A673 (cell line): ENCODE data around the gene ARL4D. TPM values are rescaled to one million over a fixed set of nuclear protein-coding genes. Genes with fewer than 3 reads are reported as not detected.

Experiments used
- BruUV-seq: library from RNA; stranded (reverse); fragments of 400-500 nt; replicated peaks from 2 replicates; lab custom pipeline; 2021; lab: Mats Ljungman, UMichigan
- CTCF ChIA-PET: fragments of 300-600 bp; sonication (Branson Sonifier 250); formaldehyde crosslinking; loops from one replicate; lab custom pipeline; 2022; ENCODE audit warnings: antibody characterized with exemption; lab: Charles Lee
- POLR2A ChIA-PET: fragments of 300-600 bp; sonication (Branson Sonifier 250); formaldehyde crosslinking; loops from one replicate; lab custom pipeline; 2022; ENCODE audit warnings: antibody characterized with exemption; ENCODE audit not compliant: low non-redundant PET; lab: Charles Lee
- DNase-seq: peaks from one replicate; pipeline ENCODE4 v3.0.0-alpha.2; 2015; ENCODE audit warnings: low spot score
- H3K27ac ChIP-seq: fragments of 200-600 bp; sonication (generic); 2 replicates; pipeline ENCODE4 v1.5.1; 2016; ENCODE audit warnings: mixed run types, low read depth, mild to moderate bottlenecking, mixed read lengths, antibody characterized with exemption, low read length; ENCODE audit not compliant: poor library complexity, severe bottlenecking
- H3K27me3 ChIP-seq: fragments of 200-600 bp; sonication (generic); replicated peaks from 2 replicates; pipeline ENCODE4 v1.6.1; 2017; ENCODE audit warnings: mixed run types, low read depth, mild to moderate bottlenecking, mixed read lengths, antibody characterized with exemption, low read length; ENCODE audit not compliant: insufficient read depth, poor library complexity
- H3K36me3 ChIP-seq: fragments of 200-600 bp; sonication (generic); 2 replicates; pipeline ENCODE4 v1.6.1; 2016; ENCODE audit warnings: mixed run types, mild to moderate bottlenecking, mixed read lengths, antibody characterized with exemption, low read length; ENCODE audit not compliant: insufficient read depth, poor library complexity, severe bottlenecking
- H3K4me1 ChIP-seq: fragments of 200-600 bp; sonication (generic); 2 replicates; pipeline ENCODE4 v1.6.1; 2017; ENCODE audit warnings: mixed run types, mild to moderate bottlenecking, mixed read lengths, antibody characterized with exemption, low read length; ENCODE audit not compliant: insufficient read depth, poor library complexity, severe bottlenecking
- H3K4me3 ChIP-seq: fragments of 200-600 bp; sonication (generic); 2 replicates; pipeline ENCODE4 v1.5.1; 2016; ENCODE audit warnings: low read depth, mixed run types, mild to moderate bottlenecking, mixed read lengths, low read length; ENCODE audit not compliant: poor library complexity, severe bottlenecking
- H3K9me3 ChIP-seq: fragments of 200-600 bp; sonication (generic); 2 replicates; pipeline ENCODE4 v1.6.1; 2016; ENCODE audit warnings: mixed run types, low read depth, mild to moderate bottlenecking, mixed read lengths, antibody characterized with exemption, low read length; ENCODE audit not compliant: poor library complexity, severe bottlenecking
- CTCF ChIP-seq: fragments of 300-800, 200-600 bp; sonication (generic); conservative IDR thresholded peaks from 2 replicates; pipeline ENCODE4 v1.5.1; 2017; ENCODE audit warnings: low read depth, mild to moderate bottlenecking, antibody characterized with exemption, low read length, moderate library complexity, mixed read lengths
- EZH2 ChIP-seq: fragments of 200-600 bp; sonication (generic); IDR thresholded peaks from 2 replicates; pipeline ENCODE4 v1.6.1; 2017; ENCODE audit warnings: borderline replicate concordance, low read depth, mild to moderate bottlenecking, mixed read lengths, antibody characterized with exemption, low read length; ENCODE audit not compliant: poor library complexity, severe bottlenecking
- intact Hi-C: fragments of 100-400 bp; cut with micrococcal nuclease; formaldehyde crosslinking; loops from one replicate; pipeline ENCODE4 v1.10.0; 2022; ENCODE audit not compliant: unreplicated experiment
- total RNA-seq: library from RNA; stranded (reverse); gene quantifications from 2 replicates; pipeline ENCODE4 v1.2.3, GENCODE V29; 2021

ARL4D gene
- total RNA-seq, 1 experiment from 2014 or later, result 4.3 TPM

- DNase-seq, result no peak
- intact Hi-C loops, result no loop called here
- H3K36me3 ChIP-seq, result no peaks in the 10 kb centered on the region
- TF ChIP-seq EZH2 (no peak), CTCF (no peak)
- H3K4me1 ChIP-seq, result no peaks in the 10 kb centered on the region
- no TSS peak for BruUV-seq
- POLR2A ChIA-PET, result interaction anchor here (0.8 kb wide), 1 partner anchor 56 kb away, joined by 4 read pairs; no protein-coding TSS in a partner anchor
- no peaks in the 10 kb centered on the region for H3K9me3 ChIP-seq
- H3K27ac ChIP-seq, result no peak overlapping the region
- CTCF ChIA-PET, result no interaction called here
- no peaks in the 10 kb centered on the region for H3K27me3 ChIP-seq
- no peak overlapping the region for H3K4me3 ChIP-seq
These were observed 25.1 kb downstream of the ARL4D start for GRCh38 chr17:43423777-43424455.

DNA sequence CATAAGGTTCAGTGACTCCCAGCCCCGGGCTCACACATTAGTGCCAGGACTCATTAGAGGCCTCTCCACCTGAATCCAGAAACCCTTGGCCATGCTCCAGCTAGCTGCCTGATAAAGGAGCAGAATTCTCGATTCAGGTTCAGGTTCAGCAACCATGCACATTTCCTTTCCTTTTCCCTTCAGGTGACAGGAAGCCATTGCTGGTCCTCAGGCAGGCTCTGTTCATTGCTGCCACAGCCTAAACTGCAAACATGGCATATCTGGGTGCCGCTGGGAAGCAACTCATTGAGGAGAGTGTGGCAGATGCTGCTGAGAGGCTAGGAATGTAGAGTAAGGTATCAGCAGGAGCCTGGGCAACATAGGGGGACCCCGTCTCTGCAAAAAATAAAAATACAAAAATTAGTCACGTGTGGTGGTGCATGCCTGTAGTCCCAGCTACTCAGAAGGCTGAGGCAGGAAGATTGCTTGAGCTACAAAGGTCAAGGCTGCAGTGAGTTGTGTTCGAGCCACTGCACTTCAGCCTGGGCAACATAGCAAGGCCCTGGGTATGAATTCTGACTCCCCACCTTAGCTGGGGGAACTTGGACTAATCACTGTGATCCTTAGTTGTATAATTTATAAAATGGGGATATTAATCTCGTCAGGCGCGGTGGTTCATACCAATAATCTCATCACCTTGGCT, 28.7 kb downstream of the ARL4D start:
- TF ChIP-seq EZH2 (no peak), CTCF (no peak)
- H3K36me3 ChIP-seq, result no peaks in the 10 kb centered on the region
- no peaks in the 10 kb centered on the region for H3K9me3 ChIP-seq
- H3K27me3 ChIP-seq, result no peaks in the 10 kb centered on the region
- no peak overlapping the region for H3K27ac ChIP-seq
- CTCF ChIA-PET, result no interaction called here
- peaks cover 13% of the 10 kb centered on the region for H3K4me1 ChIP-seq
- POLR2A ChIA-PET, result no interaction called here
- DNase-seq, result no peak
- no peak overlapping the region for H3K4me3 ChIP-seq
- no TSS peak for BruUV-seq
- intact Hi-C loops, result no loop called here

DNA sequence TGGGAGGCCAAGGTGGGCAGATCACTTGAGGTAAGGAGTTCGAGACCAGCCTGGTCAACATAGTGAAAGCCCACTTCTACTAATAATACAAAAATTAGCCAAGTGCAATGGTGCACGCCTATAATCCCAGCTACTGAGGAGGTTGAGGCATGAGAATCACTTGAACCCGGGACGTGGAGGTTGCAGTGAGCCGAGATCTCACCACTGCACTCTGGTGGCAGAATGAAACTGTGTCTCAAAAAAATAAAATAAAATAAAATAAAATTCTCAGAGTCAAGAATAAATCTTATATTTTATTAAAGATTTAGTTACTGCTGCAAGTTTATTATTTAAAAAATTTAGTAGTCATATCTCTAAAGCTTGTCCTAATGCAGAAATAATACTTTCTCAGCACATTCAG, 29.7 kb downstream of the ARL4D start:
- no peak overlapping the region for H3K27ac ChIP-seq
- no TSS peak for BruUV-seq
- H3K36me3 ChIP-seq, result no peaks in the 10 kb centered on the region
- TF ChIP-seq EZH2, result no peak
- TF ChIP-seq CTCF, result no peak
- POLR2A ChIA-PET, result no interaction called here
- CTCF ChIA-PET, result no interaction called here
- H3K9me3 ChIP-seq, result no peaks in the 10 kb centered on the region
- H3K27me3 ChIP-seq, result no peaks in the 10 kb centered on the region
- intact Hi-C loops, result no loop called here
- DNase-seq, result no peak
- peaks cover 13% of the 10 kb centered on the region for H3K4me1 ChIP-seq
- no peak overlapping the region for H3K4me3 ChIP-seq
